ENCODE results near the gene CD99L2. TPM values are rescaled to one million over a fixed set of nuclear protein-coding genes. Genes with fewer than 3 reads are reported as not detected.
"Not testable (repeated sequence)": the region's sequence is repeated elsewhere in the genome, so short reads cannot be mapped to it uniquely, and the experiment has no call there.

CD99L2 gene
- total and polyA plus RNA-seq, 12 donors: 20.0 to 102 (median 55.4) TPM

- no peak for TF ChIP-seq POLR2A (IDR thresholded peaks at IDR 0.05)
- TF ChIP-seq CTCF (IDR thresholded peaks at IDR 0.05): no peak
- no peaks in the 10 kb centered on the region for H3K4me1 ChIP-seq (replicated peaks in 1 of 2)
- H3K36me3 ChIP-seq (replicated peaks in 1 of 2): no peaks in the 10 kb centered on the region
- H3K27me3 ChIP-seq: no peaks in the 10 kb centered on the region
- intact Hi-C loops (cut with DNase I): no loop called here
- no peaks in the 10 kb centered on the region for H3K9me3 ChIP-seq (replicated peaks in 1 of 3)
- WGBS, 4 donors: 53 to 83% (median 66%) methylated on average over 5 of the region's 5 CpGs
- no peak for DNase-seq
- no peak overlapping the region for H3K4me3 ChIP-seq
- no peak overlapping the region for H3K27ac ChIP-seq
These were observed 69.7 kb downstream of the CD99L2 start for GRCh38 chrX:150828785-150829184.

- H3K27ac ChIP-seq; intact Hi-C loops (cut with DNase I); DNase-seq; H3K4me3 ChIP-seq; H3K9me3 ChIP-seq (replicated peaks in 1 of 3); H3K27me3 ChIP-seq; H3K4me1 ChIP-seq (replicated peaks in 1 of 2); H3K36me3 ChIP-seq (replicated peaks in 1 of 2): not testable (repeated sequence)
These were observed 74.1 kb downstream of the CD99L2 start for GRCh38 chrX:150824352-150824751.

GRCh38 chrX:150823826-150824225 lies 74.6 kb downstream of the CD99L2 start:
- DNase-seq; H3K4me3 ChIP-seq; intact Hi-C loops (cut with DNase I); H3K4me1 ChIP-seq (replicated peaks in 1 of 2); H3K36me3 ChIP-seq (replicated peaks in 1 of 2); H3K27ac ChIP-seq; H3K9me3 ChIP-seq (replicated peaks in 1 of 3); H3K27me3 ChIP-seq: not testable (repeated sequence)
- WGBS, 4 donors: 86 to 95% (median 94%) methylated on average over 1 of the region's 1 CpG

- Histone ChIP-seq H3K36me3 (replicated peaks in 1 of 2) (no peaks in the 10 kb centered on the region), H3K4me3 (no peak overlapping the region), H3K4me1 (replicated peaks in 1 of 2) (no peaks in the 10 kb centered on the region), H3K9me3 (replicated peaks in 1 of 3) (no peaks in the 10 kb centered on the region), H3K27me3 (no peaks in the 10 kb centered on the region), H3K27ac (no peak overlapping the region)
- intact Hi-C loops (cut with DNase I): no loop called here
- no peak for DNase-seq
- WGBS, 4 donors: 78 to 100% (median 91%) methylated on average over 2 of the region's 2 CpGs
- TF ChIP-seq CTCF (IDR thresholded peaks at IDR 0.05) (no peak), POLR2A (IDR thresholded peaks at IDR 0.05) (no peak)
These were observed 76.5 kb downstream of the CD99L2 start for GRCh38 chrX:150821971-150822370.

- H3K27me3 ChIP-seq: no peaks in the 10 kb centered on the region
- H3K4me3 ChIP-seq: no peak overlapping the region
- no peaks in the 10 kb centered on the region for H3K4me1 ChIP-seq (replicated peaks in 1 of 2)
- no peak for DNase-seq
- 65 to 90% (median 82%) methylated on average over 5 of the region's 5 CpGs for WGBS, 4 donors
- H3K9me3 ChIP-seq (replicated peaks in 1 of 3): no peaks in the 10 kb centered on the region
- H3K27ac ChIP-seq: no peak overlapping the region
- H3K36me3 ChIP-seq (replicated peaks in 1 of 2): no peaks in the 10 kb centered on the region
- no peak for TF ChIP-seq POLR2A (IDR thresholded peaks at IDR 0.05)
- no peak for TF ChIP-seq CTCF (IDR thresholded peaks at IDR 0.05)
- intact Hi-C loops (cut with DNase I): no loop called here
These were observed 84.5 kb downstream of the CD99L2 start for GRCh38 chrX:150813922-150814321.

Measured in adrenal gland (tissue), 12 donors.